Activated naive CD4-positive, alpha-beta T cell treated with anti-CD3 and anti-CD28 coated beads, Interleukin-2, amount 10 ng/mL, durations not matched to agents 7 days and 5 days (primary cell): ENCODE results near the gene SLU7.

Experiments
- CTCF ChIA-PET: fragments of 350-600 bp; sonication (Branson Sonifier 250); formaldehyde crosslinking; loops from one replicate; lab custom pipeline; 2021; ENCODE audit warnings: antibody characterized with exemption; lab: Charles Lee
- DNase-seq: peaks from one replicate; pipeline ENCODE4 v3.0.0-alpha.2; 2020
- H3K27ac Mint-ChIP-seq: one replicate; pipeline ENCODE4 v1.8.0; 2021; ENCODE audit warnings: mild to moderate bottlenecking, moderate library complexity, mixed read lengths
- H3K27me3 Mint-ChIP-seq: one replicate; pipeline ENCODE4 v1.8.0; 2021; ENCODE audit warnings: mild to moderate bottlenecking, mixed read lengths
- H3K36me3 Mint-ChIP-seq: one replicate; pipeline ENCODE4 v1.8.0; 2021; ENCODE audit warnings: mixed read lengths
- H3K4me1 Mint-ChIP-seq: one replicate; pipeline ENCODE4 v1.8.0; 2021; ENCODE audit warnings: mixed read lengths
- H3K4me3 Mint-ChIP-seq: one replicate; pipeline ENCODE4 v1.8.0; 2021; ENCODE audit warnings: mild to moderate bottlenecking, moderate library complexity, mixed read lengths
- H3K9me3 Mint-ChIP-seq: one replicate; pipeline ENCODE4 v1.8.0; 2021; ENCODE audit warnings: mixed read lengths

Gene SLU7

DNA sequence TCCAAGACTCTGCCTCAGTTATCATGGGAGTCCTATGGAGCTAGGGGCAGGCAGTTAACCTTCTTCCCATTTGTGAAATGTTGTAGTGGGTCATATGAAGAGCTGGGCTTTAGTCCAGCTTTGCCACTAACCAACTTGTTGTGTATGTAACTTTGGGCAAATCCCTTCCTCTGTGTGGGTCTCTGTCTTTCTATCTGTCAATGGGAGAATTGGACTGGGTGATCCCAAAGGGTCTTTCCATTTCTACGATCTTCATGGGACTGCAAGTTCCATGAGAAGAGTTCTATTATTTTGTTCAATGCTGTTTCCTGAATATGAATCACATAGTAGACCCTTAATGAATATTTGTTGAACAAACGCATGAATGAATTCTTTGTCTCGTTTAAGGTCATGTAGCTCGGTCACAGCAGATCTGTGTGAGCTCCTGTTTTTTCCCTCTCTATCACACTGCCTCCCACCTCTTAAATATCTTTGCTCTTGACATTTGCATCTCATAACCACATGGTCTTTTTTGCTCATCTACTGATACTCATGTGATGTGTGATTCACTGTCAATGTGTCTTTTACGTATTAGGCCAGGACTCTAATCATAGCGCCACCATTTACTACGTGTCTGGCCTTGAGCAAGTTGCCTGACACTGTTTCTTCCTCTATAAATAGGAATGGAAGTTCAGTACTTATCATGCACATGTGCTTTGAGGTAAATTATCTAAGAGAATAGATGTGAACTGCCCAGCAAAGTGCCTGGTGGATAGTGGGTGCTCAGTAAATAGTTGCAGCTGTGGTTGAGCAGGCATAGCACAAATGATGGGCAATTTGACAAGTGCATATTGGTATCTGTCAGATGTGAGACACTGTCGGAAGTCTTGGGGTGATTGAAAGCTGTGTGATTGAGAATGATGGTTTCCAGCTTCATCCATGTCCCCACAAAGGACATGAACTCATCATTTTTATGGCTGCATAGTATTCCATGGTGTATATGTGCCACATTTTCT is 40.2 kb upstream of the SLU7 start:
- no peak for DNase-seq
- CTCF ChIA-PET: interaction anchor here (1.2 to 5.1 kb wide), 3 partner anchors 9 to 49 kb away, joined by 4 to 63 read pairs (median 6); no protein-coding TSS in a partner anchor
- Mint-ChIP-seq H3K27ac (no peak overlapping the region), H3K4me3 (no peak overlapping the region), H3K9me3 (no peaks in the 10 kb centered on the region), H3K4me1 (peaks cover 10% of the 10 kb centered on the region), H3K27me3 (no peaks in the 10 kb centered on the region), H3K36me3 (no peaks in the 10 kb centered on the region)

DNA sequence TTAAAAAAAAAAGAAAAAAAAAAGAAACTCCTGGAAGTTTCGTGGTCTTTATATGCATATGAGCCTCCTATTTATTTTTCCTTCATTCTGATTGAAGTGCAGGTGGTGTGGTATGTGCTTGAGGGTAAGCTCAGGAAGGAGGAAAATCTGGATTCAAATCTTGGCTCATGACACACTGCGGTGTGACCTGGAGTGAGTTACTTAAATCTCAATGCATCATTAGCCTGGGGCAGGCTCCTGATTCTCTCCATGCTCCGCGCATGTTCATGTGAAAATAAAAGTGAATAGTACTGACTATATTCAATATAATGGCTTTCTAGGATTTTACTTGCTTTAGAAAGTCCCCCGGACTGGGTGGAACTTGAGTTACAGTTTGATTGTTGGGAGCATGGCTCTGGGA is 38.4 kb upstream of the SLU7 start:
- Mint-ChIP-seq H3K36me3 (no peaks in the 10 kb centered on the region), H3K4me1 (peaks cover 6% of the 10 kb centered on the region), H3K27ac (no peak overlapping the region), H3K9me3 (no peaks in the 10 kb centered on the region), H3K27me3 (peaks cover 4% of the 10 kb centered on the region), H3K4me3 (no peak overlapping the region)
- CTCF ChIA-PET: interaction anchor here (5.1 kb wide), 1 partner anchor 17 kb away, joined by 63 read pairs; no protein-coding TSS in a partner anchor
- no peak for DNase-seq

DNA sequence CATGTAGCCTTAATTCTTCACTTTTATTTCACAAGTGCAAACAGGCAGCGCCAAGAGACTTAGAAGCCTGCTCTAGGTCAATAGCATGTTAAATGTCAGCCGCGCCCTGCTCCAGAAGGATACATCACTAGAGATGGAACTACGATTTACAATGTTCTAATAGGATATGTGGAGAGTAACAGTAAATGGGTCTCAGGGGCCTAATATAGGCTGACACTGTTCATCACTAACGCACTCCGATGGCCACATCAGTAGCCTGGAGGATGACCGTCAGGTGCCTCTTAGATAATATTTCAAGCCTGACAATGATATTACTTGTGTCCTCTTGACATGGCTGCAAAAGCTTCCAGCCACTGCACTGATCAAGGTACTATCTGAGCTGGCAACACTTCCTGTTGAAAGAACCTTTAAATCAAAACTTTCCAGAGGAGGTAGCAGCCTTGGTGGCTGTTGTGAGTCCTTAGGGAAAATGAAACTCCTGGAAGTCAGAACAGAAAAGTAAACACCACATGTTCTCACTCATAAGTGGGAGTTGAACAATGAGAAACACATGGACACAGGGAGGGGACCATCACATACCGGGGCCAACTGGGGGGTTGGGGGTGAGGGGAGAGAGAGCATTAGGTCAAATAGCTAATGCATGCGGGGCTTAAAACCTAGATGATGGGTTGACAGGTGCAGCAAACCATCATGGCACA is 37.7 kb upstream of the SLU7 start:
- no peaks in the 10 kb centered on the region for H3K36me3 Mint-ChIP-seq
- H3K27me3 Mint-ChIP-seq: peaks cover 4% of the 10 kb centered on the region
- CTCF ChIA-PET: interaction anchor here (5.1 kb wide), 1 partner anchor 16 kb away, joined by 63 read pairs; no protein-coding TSS in a partner anchor
- no peak overlapping the region for H3K4me3 Mint-ChIP-seq
- H3K9me3 Mint-ChIP-seq: no peaks in the 10 kb centered on the region
- H3K27ac Mint-ChIP-seq: no peak overlapping the region
- DNase-seq: no peak
- H3K4me1 Mint-ChIP-seq: peaks cover 6% of the 10 kb centered on the region

DNA sequence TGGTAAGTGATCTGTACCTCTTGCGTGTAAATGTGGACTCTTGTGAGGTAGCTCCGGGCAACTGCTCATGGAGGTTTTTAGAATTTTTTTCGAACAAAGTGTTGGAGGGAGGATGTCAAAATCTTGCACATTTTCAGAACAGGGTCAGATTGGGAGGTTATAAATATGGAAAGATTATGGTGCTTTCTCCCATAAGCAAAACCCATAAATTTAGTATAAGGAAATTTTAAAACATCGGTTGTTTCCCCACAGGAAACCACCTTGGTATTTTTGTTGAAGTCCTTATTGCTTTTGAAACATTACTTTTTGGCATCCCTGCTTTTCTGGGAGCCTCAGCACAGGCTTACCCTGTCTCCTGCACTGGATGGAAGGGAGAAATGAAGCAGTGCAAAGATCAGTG is 36.7 kb upstream of the SLU7 start:
- H3K36me3 Mint-ChIP-seq: no peaks in the 10 kb centered on the region
- H3K27ac Mint-ChIP-seq: no peak overlapping the region
- CTCF ChIA-PET: no interaction called here
- no peaks in the 10 kb centered on the region for H3K9me3 Mint-ChIP-seq
- no peak overlapping the region for H3K4me3 Mint-ChIP-seq
- DNase-seq: no peak
- H3K27me3 Mint-ChIP-seq: peaks cover 4% of the 10 kb centered on the region
- H3K4me1 Mint-ChIP-seq: peaks cover 6% of the 10 kb centered on the region

DNA sequence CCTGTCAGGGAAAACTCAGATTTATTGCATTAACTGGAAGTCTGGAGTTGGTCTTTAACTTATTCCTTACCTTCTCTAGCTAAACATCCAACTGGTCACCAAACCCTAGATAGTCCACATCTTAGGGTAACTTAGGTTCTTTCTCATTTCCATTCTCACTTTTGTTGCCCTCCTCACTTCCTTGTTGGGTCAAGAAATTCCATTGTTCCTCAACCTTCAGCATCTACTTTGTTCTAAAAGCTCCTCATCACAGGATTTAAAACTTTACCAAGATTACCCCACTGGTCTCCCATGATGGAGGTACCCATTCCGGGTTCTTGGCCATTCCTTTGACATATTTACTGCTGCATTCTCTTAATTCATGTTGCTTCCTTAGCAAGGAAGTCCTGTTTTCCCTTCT is 34.9 kb upstream of the SLU7 start:
- Mint-ChIP-seq H3K4me3 (no peak overlapping the region), H3K27ac (no peak overlapping the region), H3K9me3 (peaks cover 2% of the 10 kb centered on the region), H3K27me3 (peaks cover 4% of the 10 kb centered on the region), H3K36me3 (no peaks in the 10 kb centered on the region), H3K4me1 (peaks cover 6% of the 10 kb centered on the region)
- CTCF ChIA-PET: interaction anchor here (0.6 to 1.8 kb wide), 2 partner anchors 15 to 61 kb away, joined by 3 to 8 read pairs; no protein-coding TSS in a partner anchor
- DNase-seq: no peak

DNA sequence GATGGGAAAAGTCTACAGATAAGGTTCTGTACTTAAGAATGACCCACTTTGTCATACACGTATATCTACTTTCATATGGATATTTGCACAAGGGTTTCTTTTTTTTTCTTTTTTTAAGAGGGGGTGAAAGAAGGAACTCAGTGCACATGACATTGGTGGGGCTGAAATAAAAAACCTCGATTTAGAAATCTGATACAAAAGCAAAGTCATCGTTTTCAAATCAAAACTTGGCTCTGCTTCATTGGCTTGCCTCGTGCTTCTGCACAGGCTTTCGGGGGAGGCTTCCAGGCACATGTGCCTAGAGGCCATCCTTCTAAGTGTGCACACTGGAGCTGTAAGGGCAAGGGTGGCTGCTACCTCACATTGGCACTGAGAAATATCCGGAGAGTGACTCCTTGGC is 33.9 kb upstream of the SLU7 start:
- CTCF ChIA-PET: interaction anchor here (0.6 to 1.8 kb wide), 3 partner anchors 14 to 15 kb away, joined by 3 to 8 read pairs (median 3); no protein-coding TSS in a partner anchor
- no peak overlapping the region for H3K4me3 Mint-ChIP-seq
- H3K4me1 Mint-ChIP-seq: peaks cover 6% of the 10 kb centered on the region
- H3K9me3 Mint-ChIP-seq: peaks cover 2% of the 10 kb centered on the region
- peaks cover 4% of the 10 kb centered on the region for H3K27me3 Mint-ChIP-seq
- H3K36me3 Mint-ChIP-seq: no peaks in the 10 kb centered on the region
- no peak overlapping the region for H3K27ac Mint-ChIP-seq
- no peak for DNase-seq

DNA sequence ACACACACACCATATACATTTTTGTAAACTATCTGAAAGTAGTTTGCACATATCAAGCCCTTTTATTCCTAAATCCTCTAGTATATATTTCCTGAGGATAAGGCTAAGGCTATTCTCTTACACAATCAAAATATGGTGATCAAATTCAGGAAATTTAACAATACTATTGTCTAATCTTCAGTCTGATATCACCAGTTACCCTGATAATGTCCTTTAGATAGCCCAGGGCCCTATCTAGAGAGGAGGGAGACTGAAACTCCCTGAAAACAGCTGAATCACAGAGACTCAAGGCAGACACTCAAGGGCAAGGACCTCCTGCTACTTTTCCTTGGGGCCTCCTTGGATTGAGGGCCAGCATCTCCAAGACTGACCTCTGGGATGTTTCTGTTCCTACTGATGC is 33.2 kb upstream of the SLU7 start:
- DNase-seq: no peak
- H3K36me3 Mint-ChIP-seq: no peaks in the 10 kb centered on the region
- no peak overlapping the region for H3K4me3 Mint-ChIP-seq
- H3K27ac Mint-ChIP-seq: no peak overlapping the region
- CTCF ChIA-PET: interaction anchor here (0.6 to 1.0 kb wide), 2 partner anchors 13 to 14 kb away, joined by 3 read pairs; no protein-coding TSS in a partner anchor
- H3K27me3 Mint-ChIP-seq: peaks cover 4% of the 10 kb centered on the region
- peaks cover 6% of the 10 kb centered on the region for H3K4me1 Mint-ChIP-seq
- H3K9me3 Mint-ChIP-seq: peaks cover 2% of the 10 kb centered on the region

DNA sequence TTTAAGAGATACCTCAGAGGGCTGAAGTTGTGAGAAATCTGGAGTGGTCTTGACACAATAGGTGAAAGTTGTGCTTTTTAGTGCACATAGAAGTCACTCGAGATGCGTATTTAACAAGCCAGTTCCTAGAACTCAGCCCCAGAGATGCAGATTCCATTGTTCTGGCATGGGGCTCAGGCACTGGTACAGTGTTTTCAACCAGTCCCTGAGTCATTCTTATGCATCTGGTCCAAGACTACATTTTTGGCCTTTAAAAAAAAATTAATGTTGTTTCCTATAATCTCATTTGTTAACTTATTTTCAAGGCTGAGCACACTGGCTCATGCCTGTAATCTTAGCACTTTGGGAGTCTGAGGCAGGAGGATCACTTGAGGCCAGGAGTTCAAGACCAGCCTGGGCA is 32.4 kb upstream of the SLU7 start:
- H3K36me3 Mint-ChIP-seq: no peaks in the 10 kb centered on the region
- peaks cover 6% of the 10 kb centered on the region for H3K4me1 Mint-ChIP-seq
- H3K9me3 Mint-ChIP-seq: peaks cover 2% of the 10 kb centered on the region
- CTCF ChIA-PET: no interaction called here
- H3K4me3 Mint-ChIP-seq: no peak overlapping the region
- DNase-seq: no peak
- H3K27me3 Mint-ChIP-seq: peaks cover 4% of the 10 kb centered on the region
- H3K27ac Mint-ChIP-seq: no peak overlapping the region

DNA sequence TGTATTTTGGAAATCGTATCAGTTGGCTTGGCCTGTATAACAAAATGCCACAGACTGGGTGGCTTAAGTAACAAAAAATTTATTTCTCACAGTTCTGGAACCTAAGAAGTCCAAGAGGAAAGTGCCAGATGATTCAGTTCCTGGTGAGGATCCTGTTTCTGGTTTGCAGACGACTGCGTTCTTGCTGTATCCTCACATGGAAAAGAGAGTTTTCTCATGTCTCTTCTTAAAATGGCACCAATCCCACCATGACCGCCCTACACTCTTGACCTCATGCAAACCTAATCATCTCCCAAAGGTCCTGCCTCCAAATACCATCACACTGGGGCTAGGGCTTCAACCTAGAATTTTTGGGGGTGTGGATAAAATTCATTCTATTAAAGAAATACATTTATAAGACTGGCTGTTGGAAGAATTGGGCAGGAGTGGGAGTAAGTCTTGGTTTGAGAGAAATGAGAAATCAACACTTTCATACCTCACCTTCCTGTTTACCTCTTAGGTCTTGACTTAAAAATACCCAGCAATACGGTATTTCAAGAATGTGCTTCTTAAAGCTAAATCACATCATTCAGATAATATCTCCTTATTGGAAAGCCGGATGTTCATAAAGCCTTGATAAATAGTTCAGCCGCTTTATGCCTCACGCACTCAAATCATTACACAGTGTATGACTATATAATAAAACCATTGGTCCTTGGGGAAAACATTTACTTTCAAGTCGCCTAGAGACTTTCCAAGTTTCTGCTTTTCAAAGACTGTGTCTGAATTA is 31.5 kb upstream of the SLU7 start:
- H3K36me3 Mint-ChIP-seq: no peaks in the 10 kb centered on the region
- H3K4me1 Mint-ChIP-seq: peaks cover 1% of the 10 kb centered on the region
- no peak overlapping the region for H3K27ac Mint-ChIP-seq
- CTCF ChIA-PET: no interaction called here
- peaks cover 2% of the 10 kb centered on the region for H3K9me3 Mint-ChIP-seq
- peaks cover 4% of the 10 kb centered on the region for H3K27me3 Mint-ChIP-seq
- DNase-seq: no peak
- H3K4me3 Mint-ChIP-seq: no peak overlapping the region

DNA sequence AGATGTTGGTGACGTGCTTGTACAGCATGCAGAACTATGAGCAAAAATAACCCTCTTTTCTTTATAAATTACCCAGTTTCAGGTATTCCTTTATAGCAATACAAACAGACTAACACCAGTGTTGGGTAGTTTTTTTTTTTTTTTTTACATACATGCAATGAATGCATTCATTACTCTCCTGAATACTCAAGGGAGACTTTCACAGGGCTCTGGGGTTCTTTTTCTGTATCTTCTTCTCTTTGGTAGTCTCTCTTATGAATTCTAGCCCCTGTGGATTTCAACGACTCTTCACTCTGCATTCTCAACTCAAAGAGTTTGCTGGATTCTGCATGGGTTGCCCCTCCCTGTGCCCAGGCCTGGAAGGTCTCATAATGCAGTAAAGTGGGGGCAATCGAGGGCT is 30.6 kb upstream of the SLU7 start:
- no peaks in the 10 kb centered on the region for H3K4me1 Mint-ChIP-seq
- no peaks in the 10 kb centered on the region for H3K36me3 Mint-ChIP-seq
- CTCF ChIA-PET: interaction anchor here (1.1 kb wide), 1 partner anchor 10 kb away, joined by 7 read pairs; no protein-coding TSS in a partner anchor
- peaks cover 4% of the 10 kb centered on the region for H3K27me3 Mint-ChIP-seq
- no peak overlapping the region for H3K27ac Mint-ChIP-seq
- no peak overlapping the region for H3K4me3 Mint-ChIP-seq
- DNase-seq: no peak
- peaks cover 2% of the 10 kb centered on the region for H3K9me3 Mint-ChIP-seq

DNA sequence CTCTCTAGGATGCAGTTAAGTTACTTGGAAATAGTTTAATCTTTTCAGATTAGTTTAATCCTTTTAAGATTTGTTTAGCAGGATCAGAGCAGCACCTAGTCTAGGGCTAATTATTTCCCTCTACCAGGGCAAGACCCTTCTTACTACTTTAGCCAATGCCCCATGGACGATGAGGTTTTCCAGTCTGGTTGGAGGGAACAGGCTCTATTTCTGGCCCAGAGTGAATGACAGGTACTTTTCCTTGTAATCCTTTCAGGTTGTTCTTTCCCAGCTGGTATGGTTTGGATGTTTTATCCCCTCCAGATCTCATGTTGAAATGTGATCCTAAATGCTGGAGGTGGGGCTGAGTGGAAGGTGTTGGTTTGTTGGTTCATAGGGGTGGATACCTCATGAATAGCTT is 30.0 kb upstream of the SLU7 start:
- Mint-ChIP-seq H3K4me1 (no peaks in the 10 kb centered on the region), H3K27ac (no peak overlapping the region), H3K9me3 (peaks cover 2% of the 10 kb centered on the region), H3K36me3 (no peaks in the 10 kb centered on the region), H3K4me3 (no peak overlapping the region), H3K27me3 (peaks cover 6% of the 10 kb centered on the region)
- CTCF ChIA-PET: interaction anchor here (1.1 kb wide), 1 partner anchor 9 kb away, joined by 7 read pairs; no protein-coding TSS in a partner anchor
- no peak for DNase-seq

DNA sequence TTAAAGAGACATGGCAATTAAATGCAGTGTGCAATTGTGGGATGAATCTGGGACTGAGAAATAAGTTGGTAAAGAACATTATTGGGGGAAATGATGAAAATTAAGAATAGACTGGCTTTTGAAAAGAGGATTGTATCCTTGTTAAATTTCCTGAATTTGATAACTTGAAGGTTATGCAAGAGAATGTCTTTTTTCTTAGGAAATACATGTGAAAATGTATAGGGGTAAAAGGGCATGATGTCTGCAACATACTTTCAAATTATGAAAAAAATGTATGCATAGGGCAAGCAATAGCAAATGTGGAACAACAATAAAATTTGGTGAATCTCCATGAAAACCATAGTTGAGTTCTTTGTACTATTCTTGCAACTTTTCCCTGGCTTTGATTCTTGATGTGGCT is 26.9 kb upstream of the SLU7 start:
- DNase-seq: no peak
- no peak overlapping the region for H3K4me3 Mint-ChIP-seq
- peaks cover 4% of the 10 kb centered on the region for H3K27me3 Mint-ChIP-seq
- H3K27ac Mint-ChIP-seq: no peak overlapping the region
- H3K9me3 Mint-ChIP-seq: peaks cover 2% of the 10 kb centered on the region
- CTCF ChIA-PET: no interaction called here
- H3K4me1 Mint-ChIP-seq: peaks cover 14% of the 10 kb centered on the region
- H3K36me3 Mint-ChIP-seq: no peaks in the 10 kb centered on the region

DNA sequence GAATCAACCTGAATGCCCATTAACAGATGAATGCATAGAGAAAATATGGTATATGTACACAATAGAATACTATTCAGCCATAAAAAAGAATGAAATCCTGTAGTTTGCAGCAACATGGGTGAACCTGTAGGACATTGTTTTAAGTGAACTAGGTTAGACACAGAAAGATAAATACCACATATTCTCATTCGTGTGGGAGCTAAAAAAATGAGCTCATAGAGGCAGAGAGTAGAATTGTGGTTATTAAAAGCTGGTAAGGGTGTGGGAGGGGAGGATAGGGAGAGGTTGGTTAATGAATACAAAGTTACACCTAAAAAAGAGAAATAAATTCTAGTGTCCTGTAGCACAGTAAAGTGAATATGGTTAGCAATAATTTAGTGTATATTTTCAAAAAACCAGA is 26.3 kb upstream of the SLU7 start:
- H3K4me1 Mint-ChIP-seq: peaks cover 14% of the 10 kb centered on the region

More for the DNA sequence above, 26.3 kb upstream of the SLU7 start:
- no peaks in the 10 kb centered on the region for H3K36me3 Mint-ChIP-seq
- CTCF ChIA-PET: no interaction called here
- H3K9me3 Mint-ChIP-seq: peaks cover 2% of the 10 kb centered on the region
- H3K27ac Mint-ChIP-seq: no peak overlapping the region
- peaks cover 4% of the 10 kb centered on the region for H3K27me3 Mint-ChIP-seq
- DNase-seq: no peak
- no peak overlapping the region for H3K4me3 Mint-ChIP-seq
